Mucosa of gallbladder (tissue), 1 donor: ENCODE measurements around the gene ZNF277. TPM values are rescaled to one million over a fixed set of nuclear protein-coding genes. Genes with fewer than 3 reads are reported as not detected.
"Not testable (repeated sequence)": the region's sequence is repeated elsewhere in the genome, so short reads cannot be mapped to it uniquely, and the experiment has no call there.

Source experiments
- DNase-seq: peaks from one replicate; pipeline ENCODE4 v3.0.0-alpha.2; 2020; ENCODE audit warnings: low spot score
- total RNA-seq: library from RNA; stranded (reverse); gene quantifications from one replicate; pipeline ENCODE4 v1.2.1, GENCODE V29; 2021
- donor health status: DM: no; HTN: no; CAD: no.

The ZNF277 gene
- total RNA-seq, 1 donor from 2014 or later, result 29.4 TPM

DNA sequence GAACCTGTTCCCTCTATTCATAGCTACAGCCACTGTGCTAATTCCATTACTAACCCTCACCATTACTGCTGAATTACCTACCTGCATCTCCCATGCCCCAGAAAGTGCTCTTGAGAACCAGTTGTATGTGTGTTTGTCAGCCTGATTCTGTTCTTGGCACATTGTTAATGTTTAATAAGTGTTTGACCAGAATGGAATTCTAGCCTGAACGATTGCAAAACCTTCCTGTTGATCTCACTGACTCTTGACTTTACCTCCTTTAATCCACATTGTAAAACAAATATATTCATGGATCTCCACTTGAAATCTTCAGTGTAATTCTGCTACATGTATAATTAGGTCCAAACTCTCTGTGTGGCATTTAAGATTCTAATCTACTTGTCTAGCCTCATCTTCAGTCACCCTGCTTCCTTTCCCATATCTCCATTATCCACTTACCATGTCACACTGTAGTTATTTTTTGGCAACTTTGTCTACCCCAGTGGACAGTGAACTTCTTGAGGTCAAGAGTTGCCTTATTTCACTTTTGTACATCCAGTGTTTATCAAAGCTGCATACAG lies 4.9 kb downstream of the ZNF277 start:
- DNase-seq, result no peak

DNA sequence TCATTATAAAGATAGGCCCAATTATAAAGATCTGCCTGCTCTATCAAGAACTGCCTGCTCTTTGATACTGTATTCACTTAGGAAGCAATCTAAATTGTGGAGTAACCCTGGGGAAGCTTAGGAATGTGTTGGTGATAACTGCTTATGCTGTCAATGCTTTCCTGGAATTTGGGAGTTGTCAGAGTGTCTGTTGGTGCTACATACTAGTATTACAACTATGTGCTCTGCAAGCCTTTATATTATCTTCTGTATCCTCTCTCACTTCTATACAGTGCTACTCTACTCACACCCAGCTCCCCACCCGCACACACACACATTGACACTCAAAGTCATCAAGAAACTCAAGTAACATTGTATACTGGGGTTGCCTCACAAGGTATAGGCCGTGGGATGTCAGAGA lies 6.1 kb downstream of the ZNF277 start:
- DNase-seq, result no peak

DNA sequence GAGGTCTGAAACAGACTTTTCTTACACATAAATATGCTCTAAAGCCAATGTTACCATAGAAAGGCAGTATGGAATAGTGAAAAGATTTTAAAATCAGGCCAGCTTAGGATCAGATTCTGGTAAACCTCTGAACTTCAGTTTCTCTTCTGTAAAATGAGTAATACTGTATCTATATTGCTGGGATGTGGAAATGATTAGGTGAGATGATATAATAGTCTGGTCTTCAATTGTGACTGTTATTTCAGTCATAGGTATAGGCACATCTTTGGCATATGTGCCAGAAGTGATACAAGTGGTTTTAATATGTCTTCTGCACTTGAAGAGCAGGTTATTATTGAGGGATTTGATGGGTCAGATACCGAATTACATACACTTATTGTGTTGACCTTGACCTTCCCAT lies 7.2 kb downstream of the ZNF277 start:
- DNase-seq, result no peak

DNA sequence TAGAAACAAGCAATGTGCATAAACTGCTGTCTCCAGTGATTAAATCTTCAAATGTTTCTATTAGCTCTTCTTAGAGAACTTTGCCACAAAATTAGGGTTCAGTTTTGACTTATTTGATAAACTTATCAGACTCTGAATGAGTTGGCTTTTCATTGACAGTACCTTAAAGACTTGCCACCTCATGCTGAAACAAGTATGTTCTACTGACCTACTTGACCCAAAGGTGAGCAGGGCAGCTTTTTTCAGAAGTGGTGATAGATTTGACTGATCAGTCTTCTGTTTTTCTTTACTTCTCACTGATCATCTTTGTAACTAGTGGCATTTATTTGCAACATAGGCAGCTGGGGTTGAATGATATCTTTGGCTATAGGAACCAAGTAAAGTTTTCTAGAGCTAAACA lies 7.8 kb downstream of the ZNF277 start:
- DNase-seq, result no peak

DNA sequence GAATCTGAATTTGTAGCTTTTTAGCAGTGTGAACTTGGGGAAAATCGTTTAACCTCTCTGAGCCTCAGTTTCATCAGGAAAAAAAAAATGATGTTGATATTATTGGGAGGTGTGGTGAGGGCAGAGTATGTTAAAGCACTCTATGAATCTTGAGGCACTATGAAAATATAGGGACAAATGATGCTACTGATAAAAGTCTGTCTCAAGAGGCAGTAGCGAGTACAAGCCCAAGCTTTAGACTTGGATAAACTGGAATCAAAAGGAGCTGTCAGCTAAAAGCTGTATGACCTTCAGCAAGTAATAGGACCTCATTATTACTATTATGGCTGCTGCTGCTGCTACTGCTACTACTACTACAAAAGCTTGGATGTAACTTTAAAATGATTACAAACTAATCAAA lies 8.4 kb downstream of the ZNF277 start:
- no peak for DNase-seq

DNA sequence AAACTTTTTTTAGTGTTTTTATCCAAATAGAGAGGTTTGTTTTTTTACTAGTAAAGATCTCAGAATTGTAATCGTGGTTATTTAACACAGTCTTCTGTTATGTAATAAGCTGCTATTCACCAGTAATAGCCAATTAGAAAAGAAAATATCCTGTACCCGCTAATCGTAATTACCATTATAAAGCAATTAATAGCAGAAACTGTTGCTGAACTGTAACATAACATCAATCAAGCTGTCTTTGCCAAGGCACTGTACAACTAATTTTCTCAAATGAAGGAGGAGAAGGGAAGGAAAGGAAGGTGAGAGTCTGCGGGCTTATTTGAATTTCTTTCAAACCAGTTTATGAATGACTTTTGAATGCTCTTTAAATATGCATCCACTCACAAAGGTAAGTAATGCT lies 9.3 kb downstream of the ZNF277 start:
- DNase-seq, result no peak

DNA sequence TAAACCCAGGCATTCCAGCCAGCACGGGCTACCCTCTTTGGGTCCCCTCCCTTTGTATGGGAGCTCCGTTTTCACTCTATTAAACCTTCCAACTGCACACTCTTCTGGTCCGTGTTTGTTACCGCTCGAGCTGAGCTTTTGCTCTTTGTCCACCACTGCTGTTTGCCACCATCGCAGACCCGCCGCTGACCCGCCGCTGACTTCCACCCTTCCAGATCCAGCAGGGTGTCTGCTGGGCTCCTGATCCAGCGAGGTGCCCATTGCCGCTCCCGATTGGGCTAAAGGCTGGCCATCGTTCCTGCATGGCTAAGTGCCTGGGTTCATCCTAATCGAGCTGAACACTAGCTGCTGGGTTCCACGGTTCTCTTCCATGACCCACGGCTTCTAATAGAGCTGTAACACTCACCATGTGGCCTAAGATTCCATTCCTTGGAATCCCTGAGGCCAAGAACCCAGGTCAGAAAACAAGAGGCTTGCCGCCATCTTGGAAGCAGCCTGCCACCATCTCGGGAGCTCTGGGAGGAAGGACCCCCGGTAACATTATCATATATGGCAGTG lies 14.5 kb downstream of the ZNF277 start:
- DNase-seq, result no peak

DNA sequence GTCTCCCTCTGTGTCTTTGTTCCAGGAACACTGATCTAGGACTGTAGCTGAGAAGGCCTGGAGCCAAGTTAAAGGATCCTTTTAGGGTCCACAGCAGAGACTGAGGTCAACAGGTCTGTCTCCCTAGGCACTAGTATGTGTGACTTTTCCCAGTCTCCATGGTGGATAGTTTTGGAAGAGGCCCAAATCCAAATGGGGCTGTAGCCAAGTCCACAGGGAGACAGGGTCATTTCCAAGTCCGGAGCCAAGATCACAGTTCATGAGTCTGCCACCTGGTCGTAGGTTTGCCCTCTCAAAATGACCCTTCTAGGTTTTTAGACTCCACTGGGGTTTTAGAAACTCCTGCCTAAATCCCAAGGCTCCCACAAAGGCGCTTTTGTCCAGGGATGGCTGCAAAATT lies 16.8 kb downstream of the ZNF277 start:
- DNase-seq, result no peak

DNA sequence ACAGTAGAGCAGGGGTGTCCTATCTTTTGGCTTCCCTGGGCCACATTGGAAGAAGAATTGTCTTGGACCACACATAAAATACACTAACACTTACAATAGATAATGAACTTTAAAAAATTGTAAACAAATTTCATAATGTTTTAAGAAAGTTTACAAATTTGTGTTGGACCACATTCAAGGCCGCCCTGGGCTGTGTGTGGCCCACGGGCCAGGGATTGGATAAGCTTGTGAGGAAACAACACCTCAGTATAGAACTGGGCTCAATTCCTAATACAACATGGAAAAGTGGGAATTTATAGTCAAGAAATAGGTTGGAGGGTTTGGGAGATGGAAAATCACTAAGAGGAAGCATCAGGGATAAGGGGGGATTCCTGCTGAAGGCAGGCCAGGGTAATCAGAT lies 17.7 kb downstream of the ZNF277 start:
- no peak for DNase-seq

DNA sequence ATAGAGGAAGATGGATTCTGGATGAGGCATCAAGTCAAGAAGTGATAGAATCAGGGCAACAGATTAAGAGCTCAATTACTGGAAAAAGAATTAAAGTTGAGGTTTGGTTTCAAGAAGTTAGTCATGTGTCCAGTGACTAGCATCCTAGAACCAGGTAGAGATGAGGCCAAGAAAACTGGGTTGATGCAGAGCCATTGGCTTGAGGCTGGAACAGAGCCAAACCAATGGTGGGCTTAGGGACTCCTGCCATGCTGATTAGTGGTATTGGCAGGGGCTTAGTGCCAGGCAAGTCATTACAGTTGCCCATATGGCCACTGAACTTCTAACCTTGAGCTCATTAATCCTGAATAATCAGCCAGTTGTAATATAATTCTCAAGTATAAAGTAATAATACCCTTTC lies 18.5 kb downstream of the ZNF277 start:
- DNase-seq, result no peak

DNA sequence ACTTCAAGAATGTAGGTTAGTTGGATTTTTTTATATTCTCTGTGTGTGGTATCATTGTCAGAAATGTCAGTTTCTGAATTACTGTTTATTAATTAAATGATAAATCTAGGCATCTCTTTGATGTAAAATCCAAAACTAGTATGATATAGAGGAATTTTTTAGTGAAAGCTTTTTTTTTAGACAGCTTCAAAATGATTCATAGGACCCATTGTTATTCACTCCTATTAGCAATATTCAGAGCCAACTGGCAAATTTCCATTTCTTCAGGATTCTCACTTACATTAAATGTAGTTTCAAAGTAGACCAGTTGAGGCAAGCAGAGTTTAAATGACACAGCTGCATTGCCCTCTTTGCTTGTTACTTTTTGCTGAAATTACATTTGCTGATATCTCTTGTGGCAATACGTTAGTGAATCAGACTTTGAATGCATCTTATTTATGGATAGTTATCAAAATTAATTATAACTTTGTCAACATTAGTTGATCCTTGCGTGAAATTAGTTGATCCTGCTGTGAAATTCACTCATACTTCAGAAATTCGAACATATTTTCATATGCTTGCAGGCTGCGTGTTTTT lies 20.3 kb downstream of the ZNF277 start:
- DNase-seq, result no peak

DNA sequence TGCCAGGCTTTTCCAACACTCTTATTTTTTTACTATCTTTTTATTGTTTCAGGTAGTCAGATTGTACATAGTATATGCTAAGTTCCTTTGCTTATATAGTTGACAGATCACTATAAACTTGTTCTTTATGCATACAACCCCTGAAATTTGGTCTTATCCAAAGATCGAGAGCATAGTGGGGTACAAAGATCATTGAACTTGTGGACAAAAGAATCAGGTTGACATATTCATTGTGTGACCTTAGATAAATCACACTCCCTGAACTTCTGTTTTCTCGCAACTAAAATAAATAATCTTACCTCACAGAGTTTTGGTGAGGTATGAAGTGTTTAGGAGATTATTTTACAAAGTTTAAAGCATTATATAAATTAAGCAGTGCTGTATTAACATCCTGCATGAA lies 22.1 kb downstream of the ZNF277 start:
- no peak for DNase-seq

DNA sequence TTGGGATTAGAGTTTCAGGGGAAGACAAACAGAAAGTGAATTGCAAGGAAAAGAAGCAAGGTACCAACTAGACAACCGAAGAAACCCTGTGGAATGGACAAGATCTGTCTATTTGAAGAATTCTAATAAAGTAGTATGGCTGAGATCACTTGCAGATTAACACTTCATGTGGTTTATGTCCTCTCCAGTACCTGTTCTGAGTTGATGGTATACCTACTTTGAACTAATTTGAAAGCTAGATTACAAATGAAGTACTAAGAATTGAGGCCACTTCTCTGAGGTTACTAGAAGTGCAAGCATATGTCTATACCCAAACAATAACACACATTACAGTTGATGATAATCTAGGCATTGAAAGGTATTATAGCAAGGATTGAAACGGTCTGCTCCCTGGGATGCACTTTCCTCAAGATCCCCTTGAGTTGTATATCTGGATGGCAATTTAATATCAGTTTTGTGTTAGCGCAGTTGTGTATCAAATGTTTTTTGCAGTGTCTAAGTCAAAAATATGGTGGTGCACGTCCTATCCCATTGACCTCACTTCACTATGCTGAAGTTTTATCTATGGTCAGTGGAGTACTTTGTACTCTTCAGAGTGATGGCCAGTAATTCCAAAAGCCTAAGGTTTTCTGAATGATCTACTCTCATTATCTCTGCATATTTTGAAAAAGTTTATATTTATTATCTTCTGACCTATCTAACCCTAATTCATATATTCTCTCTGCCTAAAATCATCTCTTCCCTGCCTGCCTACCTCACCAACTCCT lies 25.9 kb downstream of the ZNF277 start:
- no peak for DNase-seq

DNA sequence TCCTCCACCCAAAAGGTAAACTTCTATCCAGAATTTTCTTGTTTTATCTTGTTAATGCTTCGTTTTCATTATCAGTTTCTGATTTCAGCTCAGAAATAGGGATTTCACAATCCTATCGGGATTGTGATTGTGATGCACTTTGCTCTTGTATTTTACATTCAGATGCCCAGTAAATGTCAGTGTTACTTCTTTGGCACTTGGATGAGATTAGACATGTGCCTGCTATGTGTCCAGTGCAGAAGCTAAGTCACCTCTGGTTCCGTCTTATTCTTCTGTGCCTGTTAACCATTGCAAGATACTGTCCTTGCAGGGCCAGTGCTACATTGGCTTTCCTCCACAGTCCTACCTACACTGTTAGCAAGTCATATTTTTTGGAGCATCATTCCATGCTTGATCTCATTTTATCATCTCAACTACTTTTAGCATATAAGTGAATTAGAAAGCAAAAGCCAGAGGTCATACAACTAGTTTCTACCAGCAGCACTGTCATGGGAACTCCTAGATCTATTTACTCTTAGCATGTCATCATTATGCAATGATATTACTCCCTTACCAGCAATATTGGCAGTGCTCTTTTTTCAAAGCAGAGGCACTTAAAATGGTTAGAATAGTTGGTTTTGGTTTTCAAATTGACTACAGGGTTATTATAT lies 26.7 kb downstream of the ZNF277 start:
- no peak for DNase-seq

DNA sequence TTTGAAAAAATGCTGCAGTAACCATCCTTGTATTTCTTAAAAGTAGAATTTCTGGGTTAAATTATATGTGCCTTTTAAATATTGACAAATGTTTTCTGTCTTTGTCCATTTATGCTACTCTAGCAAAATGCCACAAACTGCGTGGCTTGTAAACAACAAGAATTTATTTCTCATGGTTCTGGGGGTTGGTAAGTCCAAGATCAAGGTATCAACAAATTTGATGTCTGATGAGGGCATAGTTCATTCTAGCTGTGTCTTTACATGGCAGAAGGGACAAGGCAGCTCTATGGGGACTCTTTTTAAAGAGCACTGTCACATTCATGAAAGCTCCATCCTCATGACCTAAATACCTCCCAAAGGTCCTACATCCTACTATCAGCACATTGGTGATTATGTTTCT lies 27.7 kb downstream of the ZNF277 start:
- no peak for DNase-seq

DNA sequence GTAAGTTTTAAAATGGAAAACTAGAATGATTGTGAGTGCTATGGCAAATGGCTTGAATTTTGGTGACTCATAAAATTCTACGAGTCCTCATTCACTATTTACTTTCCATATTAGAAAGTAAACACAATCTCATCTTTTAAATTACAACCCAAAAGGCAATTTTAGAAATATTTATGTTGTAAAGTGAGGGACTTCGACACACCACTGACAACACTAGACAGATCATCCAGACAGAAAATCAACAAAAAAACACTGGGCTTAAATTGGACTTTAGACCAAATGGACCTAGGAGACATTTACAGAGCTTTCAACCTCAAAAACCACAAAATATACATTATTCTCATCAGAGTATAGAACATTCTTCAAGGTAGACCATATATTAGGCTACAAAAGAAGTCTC lies 30.1 kb downstream of the ZNF277 start:
- DNase-seq, result no peak

DNA sequence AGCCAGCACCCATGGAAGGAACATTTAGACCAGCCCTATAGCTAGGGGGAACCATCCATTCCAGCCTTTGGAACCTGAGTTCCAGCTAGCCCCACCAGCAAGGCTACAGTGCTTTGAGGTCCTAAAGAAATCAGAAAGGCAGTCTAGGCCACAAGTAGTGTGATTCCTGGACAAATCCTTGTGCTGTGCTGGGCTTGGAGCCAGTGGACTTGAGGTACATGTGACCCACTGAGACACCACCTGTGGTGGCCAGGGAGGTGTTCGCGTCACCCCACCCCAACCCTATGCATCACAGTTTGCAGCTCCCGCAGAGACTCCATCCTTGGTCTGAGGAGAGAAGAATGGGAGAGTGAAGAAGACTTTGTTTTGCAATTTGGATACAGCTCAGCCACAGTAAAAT lies 31.8 kb downstream of the ZNF277 start:
- DNase-seq, result no peak

DNA sequence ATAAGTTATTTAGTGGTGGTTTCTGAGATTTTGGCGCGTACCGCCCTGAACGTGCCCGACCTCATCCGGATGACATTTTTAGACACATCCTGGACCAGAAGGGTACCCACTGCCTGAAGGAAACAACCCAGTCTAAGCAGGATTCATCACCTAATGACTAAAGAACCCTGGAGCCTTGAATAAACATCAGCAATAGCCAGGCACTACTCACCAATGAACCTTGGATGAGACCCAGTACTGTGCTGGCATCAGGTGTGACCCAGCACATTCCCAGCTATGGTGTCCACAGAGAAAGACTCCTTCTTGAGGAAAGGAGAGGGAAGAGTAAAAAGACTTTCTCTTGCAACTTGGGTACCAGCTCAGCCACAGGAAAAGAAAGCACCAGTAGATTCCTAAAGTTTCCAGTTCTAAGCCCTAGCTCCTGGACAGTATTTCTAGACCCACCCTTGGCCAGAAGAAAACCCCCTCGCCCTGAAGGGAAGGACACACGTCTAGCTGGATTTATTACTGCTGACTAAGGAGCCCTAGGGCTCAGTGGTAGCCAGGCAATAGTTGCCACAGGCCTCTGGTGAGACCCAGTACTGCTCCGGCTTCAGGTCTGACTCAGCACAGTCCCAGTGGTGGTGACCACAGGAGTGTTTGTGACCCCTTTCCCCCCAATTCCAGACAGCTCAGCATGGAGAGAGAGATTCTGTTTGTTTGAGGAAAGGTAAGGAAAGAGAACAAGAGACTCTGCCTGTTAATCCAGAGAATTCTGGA lies 32.5 kb downstream of the ZNF277 start:
- DNase-seq, result no peak

DNA sequence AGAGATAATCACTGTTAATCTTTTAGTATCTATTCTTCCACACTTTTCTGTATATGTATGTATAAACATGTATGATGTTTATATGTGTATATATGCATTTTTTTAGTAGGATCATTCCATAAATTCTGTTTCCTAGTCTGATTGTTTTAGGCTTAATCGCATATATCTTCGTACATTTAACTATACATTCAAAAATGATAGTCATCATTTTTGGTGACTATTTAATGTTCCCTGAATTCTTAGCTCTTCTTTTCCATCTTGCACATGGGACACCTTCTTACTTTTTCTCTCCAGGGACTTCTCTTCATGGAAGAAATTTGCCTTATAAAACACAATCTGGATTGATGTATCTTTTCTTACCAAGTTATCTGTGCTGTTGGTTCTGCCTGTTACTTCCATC lies 42.1 kb downstream of the ZNF277 start:
- no peak for DNase-seq

DNA sequence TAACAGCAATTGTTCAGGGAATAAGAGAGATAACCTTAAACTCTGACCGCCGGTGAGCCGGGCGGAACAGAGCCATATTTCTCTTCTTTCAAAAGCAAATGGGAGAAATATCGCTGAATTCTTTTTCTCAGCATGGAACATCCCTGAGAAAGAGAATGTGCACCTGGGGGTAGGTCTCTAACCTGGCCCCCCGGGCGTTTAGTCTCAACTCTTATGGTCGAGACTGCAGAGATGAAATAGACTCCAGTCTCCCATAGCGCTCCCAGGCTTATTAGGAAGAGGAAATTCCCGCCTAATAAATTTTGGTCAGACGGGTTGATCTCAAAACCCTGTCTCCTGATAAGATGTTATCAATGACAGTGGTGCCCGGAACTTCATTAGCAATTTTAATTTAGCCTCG lies 43.5 kb downstream of the ZNF277 start:
- not testable (repeated sequence) for DNase-seq

DNA sequence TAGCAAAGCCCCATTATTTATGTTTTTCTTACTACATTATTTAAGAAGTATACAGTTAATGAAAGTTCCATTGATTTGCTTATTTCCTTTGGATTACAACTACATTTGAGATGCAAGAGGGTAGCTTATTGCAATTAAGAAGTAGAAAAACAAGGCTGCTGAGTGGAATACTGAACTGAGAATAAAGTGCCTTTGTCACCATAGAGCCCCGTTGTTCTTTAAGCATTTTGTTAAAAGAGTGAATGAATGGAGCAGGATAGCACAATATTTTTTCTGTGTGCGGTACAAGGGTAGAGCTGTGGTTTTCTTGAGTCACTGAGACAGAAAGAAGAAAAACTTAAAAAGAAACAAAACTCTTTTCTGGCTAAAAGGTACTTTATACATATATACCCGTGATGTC lies 45.6 kb downstream of the ZNF277 start:
- no peak for DNase-seq

DNA sequence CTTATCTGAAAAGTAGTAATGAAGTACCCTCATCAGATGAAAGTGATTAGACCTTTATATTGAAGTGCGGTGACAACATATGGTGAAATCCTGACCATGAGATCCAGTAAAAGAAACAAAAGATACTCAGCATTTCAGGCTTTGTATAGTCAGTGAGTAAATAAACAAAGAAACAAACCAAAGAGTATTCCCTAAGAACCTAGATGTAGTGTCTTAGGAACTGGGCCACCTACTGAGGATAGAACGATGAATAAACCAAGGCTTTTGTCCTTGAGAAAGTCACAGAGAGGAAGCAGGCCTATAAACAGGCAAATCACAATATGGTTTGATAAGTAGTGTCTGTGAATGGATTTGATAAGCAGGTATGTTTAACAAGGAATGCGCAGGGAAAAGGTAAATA lies 46.2 kb downstream of the ZNF277 start:
- DNase-seq, result no peak
